Karpas-422 (cell line): ENCODE data around the gene RAB3IL1. TPM values are rescaled to one million over a fixed set of nuclear protein-coding genes. Genes with fewer than 3 reads are reported as not detected.

Experiments
- DNase-seq: peaks from one replicate; pipeline ENCODE4 v3.0.0-alpha.2; 2015
- H2AFZ ChIP-seq: fragments of 200-600 bp; sonication (generic); 2 replicates; pipeline ENCODE4 v1.6.1; 2014; ENCODE audit warnings: antibody characterized with exemption, low read length, mixed read lengths
- H3K27ac ChIP-seq: fragments of 200-600 bp; sonication (generic); 2 replicates; pipeline ENCODE4 v1.5.1; 2014; ENCODE audit warnings: mild to moderate bottlenecking, low read length, moderate library complexity
- H3K27me3 ChIP-seq: fragments of 200-600 bp; sonication (generic); 2 replicates; pipeline ENCODE4 v1.6.1; 2014; ENCODE audit warnings: low read length, mixed read lengths
- H3K36me3 ChIP-seq: fragments of 200-600 bp; sonication (generic); 2 replicates; pipeline ENCODE4 v1.6.1; 2014; ENCODE audit warnings: low read length, mixed read lengths; ENCODE audit not compliant: insufficient read depth
- H3K4me1 ChIP-seq: fragments of 200-600 bp; sonication (generic); 2 replicates; pipeline ENCODE4 v1.6.1; 2014; ENCODE audit warnings: mild to moderate bottlenecking, low read length, mixed read lengths
- H3K4me2 ChIP-seq: fragments of 200-600 bp; sonication (generic); 2 replicates; pipeline ENCODE4 v1.6.1; 2014; ENCODE audit warnings: low read length, low read depth, mild to moderate bottlenecking; ENCODE audit not compliant: poor library complexity, severe bottlenecking
- H3K4me3 ChIP-seq: fragments of 200-600 bp; sonication (generic); 2 replicates; pipeline ENCODE4 v1.5.1; 2014; ENCODE audit warnings: mild to moderate bottlenecking, antibody characterized with exemption, low read length, mixed read lengths
- H3K79me2 ChIP-seq: fragments of 200-600 bp; sonication (generic); 2 replicates; pipeline ENCODE4 v1.6.1; 2014; ENCODE audit warnings: mild to moderate bottlenecking, low read length, mixed read lengths
- H3K9ac ChIP-seq: fragments of 200-600 bp; sonication (generic); 2 replicates; pipeline ENCODE4 v1.6.0; 2014; ENCODE audit warnings: low read length
- H3K9me2 ChIP-seq: fragments of 200-600 bp; sonication (generic), shearing (Covaris generic); replicated peaks from 2 replicates; pipeline ENCODE4 v1.6.0; 2014; ENCODE audit warnings: mild to moderate bottlenecking, low read length, moderate library complexity; ENCODE audit not compliant: insufficient read depth
- H3K9me3 ChIP-seq: fragments of 300-700, 200-600 bp; sonication (generic); 2 replicates; pipeline ENCODE4 v1.6.1; 2014; ENCODE audit warnings: low read length, mixed read lengths
- H4K20me1 ChIP-seq: fragments of 200-600 bp; sonication (generic); 2 replicates; pipeline ENCODE4 v1.6.1; 2014; ENCODE audit warnings: mild to moderate bottlenecking, antibody characterized with exemption, low read length, low read depth; ENCODE audit not compliant: insufficient read depth
- total RNA-seq: library from RNA; depleted of rRNA; stranded (reverse); fragments of >200 nt; shearing (Covaris generic); gene quantifications from 2 replicates; pipeline ENCODE4 v1.2.3, GENCODE V29; 2014; ENCODE audit warnings: low replicate concordance

RAB3IL1 gene
- total RNA-seq, 1 experiment from 2014 or later: not detected

GRCh38 chr11:61899146-61899841, 18.1 kb downstream of the RAB3IL1 start:
- H4K20me1 ChIP-seq: no peaks in the 10 kb centered on the region
- no peaks in the 10 kb centered on the region for H3K27me3 ChIP-seq
- no peak overlapping the region for H2AFZ ChIP-seq
- no peak overlapping the region for H3K4me2 ChIP-seq
- H3K79me2 ChIP-seq: no peaks in the 10 kb centered on the region
- DNase-seq: peak; percentile 97
- no peaks in the 10 kb centered on the region for H3K9me3 ChIP-seq
- peaks cover 3% of the 10 kb centered on the region; the same call in 1 of the 2 replicates for H3K4me1 ChIP-seq
- H3K4me3 ChIP-seq: no peak overlapping the region
- H3K9me2 ChIP-seq: no peaks in the 10 kb centered on the region
- no peak overlapping the region for H3K9ac ChIP-seq
- no peaks in the 10 kb centered on the region for H3K36me3 ChIP-seq
- H3K27ac ChIP-seq: no peak overlapping the region

GRCh38 chr11:61898247-61898582, 19.2 kb downstream of the RAB3IL1 start:
- Histone ChIP-seq H3K4me2 (no peak overlapping the region), H2AFZ (no peak overlapping the region)

DNA sequence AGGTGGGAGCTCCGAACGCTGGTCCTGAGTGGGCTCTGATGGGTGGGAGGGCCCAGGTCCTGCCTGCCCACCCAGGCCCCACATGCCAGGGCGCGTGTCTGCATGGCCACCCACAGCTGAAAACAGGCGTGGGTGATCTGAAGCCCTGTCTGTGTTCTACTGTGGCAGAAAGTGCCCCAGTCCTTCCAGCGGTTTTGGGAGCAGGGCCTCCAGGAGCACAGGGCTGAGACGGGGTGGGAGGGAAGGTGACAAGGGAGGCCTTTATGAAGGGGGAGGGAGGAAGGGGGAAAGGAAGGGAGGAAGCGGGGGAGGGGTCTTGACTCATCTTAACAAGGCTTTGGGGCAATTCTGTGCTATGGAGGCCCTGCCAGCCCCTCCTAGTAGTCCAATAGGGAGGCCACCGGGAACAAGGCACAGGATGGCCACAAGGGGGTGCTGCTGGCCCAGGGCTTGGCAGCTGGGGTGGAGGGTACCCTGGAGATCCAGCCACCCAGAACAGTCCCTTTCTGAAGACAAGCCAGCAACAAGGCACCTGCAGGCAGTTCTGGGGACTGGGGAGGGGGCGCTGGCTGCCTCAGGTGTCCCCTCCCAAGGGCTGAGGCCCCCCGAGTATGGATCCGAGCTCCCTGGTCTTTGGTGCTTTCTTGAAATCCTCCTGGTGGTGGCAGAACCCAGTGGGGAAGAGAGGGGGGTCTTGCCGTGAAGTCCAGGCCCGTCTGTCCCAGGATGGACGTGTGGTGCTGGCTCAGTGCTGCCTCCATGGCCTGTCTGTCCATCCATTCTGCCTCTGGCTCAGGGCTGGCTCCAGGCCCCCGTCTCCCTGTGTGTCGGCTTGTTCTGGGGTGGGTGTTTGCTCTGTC, 19.7 kb downstream of the RAB3IL1 start:
- no peak overlapping the region for H3K9ac ChIP-seq
- H3K27ac ChIP-seq: no peak overlapping the region
- peak; percentile 92 for DNase-seq
- no peaks in the 10 kb centered on the region for H4K20me1 ChIP-seq
- no peaks in the 10 kb centered on the region for H3K9me2 ChIP-seq
- no peaks in the 10 kb centered on the region for H3K36me3 ChIP-seq
- no peak overlapping the region for H3K4me3 ChIP-seq
- H3K79me2 ChIP-seq: no peaks in the 10 kb centered on the region
- H2AFZ ChIP-seq: no peak overlapping the region
- H3K27me3 ChIP-seq: no peaks in the 10 kb centered on the region
- H3K4me2 ChIP-seq: no peak overlapping the region
- no peaks in the 10 kb centered on the region for H3K9me3 ChIP-seq
- H3K4me1 ChIP-seq: peaks cover 3% of the 10 kb centered on the region

More at GRCh38 chr11:61898247-61898582, 19.2 kb downstream of the RAB3IL1 start:
- DNase-seq: no peak
- no peaks in the 10 kb centered on the region for H3K36me3 ChIP-seq
- no peak overlapping the region for H3K27ac ChIP-seq
- H3K9me2 ChIP-seq: no peaks in the 10 kb centered on the region
- no peak overlapping the region for H3K4me3 ChIP-seq
- H3K9ac ChIP-seq: no peak overlapping the region
- H3K9me3 ChIP-seq: no peaks in the 10 kb centered on the region
- no peaks in the 10 kb centered on the region for H4K20me1 ChIP-seq
- H3K27me3 ChIP-seq: no peaks in the 10 kb centered on the region
- peaks cover 3% of the 10 kb centered on the region; the same call in 1 of the 2 replicates for H3K4me1 ChIP-seq
- H3K79me2 ChIP-seq: no peaks in the 10 kb centered on the region

- H3K9me2 ChIP-seq: no peaks in the 10 kb centered on the region
- no peaks in the 10 kb centered on the region for H3K9me3 ChIP-seq
- no peaks in the 10 kb centered on the region for H4K20me1 ChIP-seq
- H3K27me3 ChIP-seq: no peaks in the 10 kb centered on the region
- no peak overlapping the region for H3K4me2 ChIP-seq
- H3K9ac ChIP-seq: no peak overlapping the region
- H3K27ac ChIP-seq: no peak overlapping the region
- H2AFZ ChIP-seq: no peak overlapping the region
- peaks cover 8% of the 10 kb centered on the region for H3K4me1 ChIP-seq
- H3K4me3 ChIP-seq: no peak overlapping the region
- no peak for DNase-seq
- H3K36me3 ChIP-seq: no peaks in the 10 kb centered on the region
- no peaks in the 10 kb centered on the region for H3K79me2 ChIP-seq
These were observed 20.5 kb downstream of the RAB3IL1 start for GRCh38 chr11:61896665-61897386.

DNA sequence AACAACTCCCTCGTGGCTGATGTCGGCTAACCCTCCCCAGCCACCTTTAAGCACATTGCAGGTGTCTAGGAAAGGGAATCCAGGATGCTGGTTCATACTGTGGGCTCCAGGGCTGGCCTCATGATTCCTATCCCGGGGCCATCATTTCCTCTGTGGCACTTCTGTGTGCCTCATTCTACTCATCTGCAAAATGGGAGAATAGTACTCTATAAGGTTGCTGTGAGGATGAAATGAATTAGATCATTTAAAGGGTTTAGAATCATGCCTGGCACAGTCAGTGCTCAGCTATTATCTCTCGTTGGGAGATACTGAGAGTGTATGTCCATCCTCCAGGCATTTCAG, 21.7 kb downstream of the RAB3IL1 start:
- Histone ChIP-seq H3K27me3 (no peaks in the 10 kb centered on the region), H3K9ac (no peak overlapping the region), H3K27ac (no peak overlapping the region), H2AFZ (no peak overlapping the region), H3K4me3 (no peak overlapping the region), H3K9me2 (no peaks in the 10 kb centered on the region), H4K20me1 (no peaks in the 10 kb centered on the region), H3K79me2 (no peaks in the 10 kb centered on the region), H3K9me3 (no peaks in the 10 kb centered on the region), H3K4me1 (peaks cover 17% of the 10 kb centered on the region), H3K36me3 (no peaks in the 10 kb centered on the region), H3K4me2 (no peak overlapping the region)
- no peak for DNase-seq

DNA sequence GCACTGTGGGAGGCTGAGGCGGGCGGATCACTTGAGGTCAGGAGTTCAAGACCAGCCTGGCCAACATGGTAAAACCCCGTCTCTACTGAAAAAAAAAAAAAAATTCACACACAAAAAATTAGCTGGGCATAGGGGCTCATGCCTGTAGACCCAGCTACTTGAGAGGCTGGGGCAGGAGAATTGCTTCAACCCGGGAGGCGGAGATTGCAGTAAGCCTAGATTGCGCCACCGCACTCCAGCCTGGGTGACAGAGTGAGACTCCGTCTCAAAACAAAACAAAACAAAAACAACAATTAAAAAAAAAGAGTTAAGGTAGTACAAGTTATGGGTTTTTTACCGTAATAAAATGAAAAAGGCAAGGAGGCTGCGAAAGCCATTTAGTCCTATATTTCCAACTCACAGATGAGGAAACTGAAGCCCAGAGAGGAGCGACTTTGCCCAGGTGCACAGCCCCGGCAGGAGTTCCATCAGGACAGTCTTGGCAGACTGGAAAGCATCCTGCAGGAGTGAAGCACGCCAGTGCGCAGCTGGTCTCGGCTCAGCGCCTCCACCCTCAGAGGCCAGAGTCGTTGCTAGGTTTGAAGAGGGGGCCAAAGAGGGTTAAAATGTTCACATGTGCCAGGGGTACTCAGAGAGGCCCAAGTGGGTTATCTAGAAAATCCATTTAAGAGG, 22.2 kb downstream of the RAB3IL1 start:
- peaks cover 22% of the 10 kb centered on the region for H3K4me1 ChIP-seq
- no peaks in the 10 kb centered on the region for H3K27me3 ChIP-seq
- no peaks in the 10 kb centered on the region for H3K9me2 ChIP-seq
- no peak for DNase-seq
- no peaks in the 10 kb centered on the region for H3K9me3 ChIP-seq
- H3K4me3 ChIP-seq: no peak overlapping the region
- H4K20me1 ChIP-seq: no peaks in the 10 kb centered on the region
- no peaks in the 10 kb centered on the region for H3K36me3 ChIP-seq
- H3K27ac ChIP-seq: no peak overlapping the region
- no peak overlapping the region for H3K9ac ChIP-seq
- no peaks in the 10 kb centered on the region for H3K79me2 ChIP-seq
- no peak overlapping the region for H3K4me2 ChIP-seq
- H2AFZ ChIP-seq: no peak overlapping the region

DNA sequence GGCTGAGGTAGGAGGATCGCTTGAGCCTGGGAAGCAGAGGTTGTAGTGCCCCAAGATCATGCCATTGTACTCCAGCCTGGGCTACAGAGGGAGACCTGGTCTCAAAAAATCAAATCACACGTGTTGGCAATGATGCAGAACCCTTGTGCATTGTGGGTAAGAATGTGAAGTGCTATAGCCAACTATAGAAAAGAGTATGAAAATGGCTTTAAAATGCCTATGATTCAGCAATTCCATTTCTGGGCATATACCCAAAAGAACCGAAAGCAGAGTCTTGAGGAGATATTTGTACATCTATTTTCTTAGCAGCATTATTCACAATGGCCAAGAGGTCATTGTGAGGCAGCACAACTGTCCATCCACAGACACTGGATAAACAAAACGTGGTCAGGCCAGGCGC, 23.4 kb downstream of the RAB3IL1 start:
- Histone ChIP-seq H3K9ac (no peak overlapping the region), H3K9me3 (no peaks in the 10 kb centered on the region), H3K4me2 (no peak overlapping the region), H3K4me3 (no peak overlapping the region), H3K9me2 (no peaks in the 10 kb centered on the region), H3K27me3 (no peaks in the 10 kb centered on the region), H3K36me3 (no peaks in the 10 kb centered on the region), H3K27ac (no peak overlapping the region), H3K79me2 (no peaks in the 10 kb centered on the region), H3K4me1 (peaks cover 25% of the 10 kb centered on the region), H2AFZ (no peak overlapping the region), H4K20me1 (no peaks in the 10 kb centered on the region)
- no peak for DNase-seq

DNA sequence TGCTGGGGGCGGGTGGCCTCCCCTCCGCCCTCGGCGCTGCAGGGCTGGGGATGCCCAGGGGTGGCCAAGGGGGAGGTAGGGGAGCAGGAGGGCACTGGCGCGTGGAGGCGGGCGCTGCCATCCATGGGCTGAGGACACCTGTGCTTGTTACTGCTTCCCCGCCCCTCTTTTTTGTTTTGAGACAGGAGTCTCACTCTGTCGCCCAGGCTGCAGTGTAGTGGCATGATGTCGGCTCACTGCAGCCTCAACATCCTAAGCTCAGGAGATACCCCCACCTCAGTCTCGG, 25.3 kb downstream of the RAB3IL1 start:
- Histone ChIP-seq H4K20me1 (no peaks in the 10 kb centered on the region), H3K9me3 (no peaks in the 10 kb centered on the region), H2AFZ (peak overlapping the region; percentile 78), H3K36me3 (no peaks in the 10 kb centered on the region), H3K27ac (no peak overlapping the region), H3K4me2 (peak overlapping the region; percentile 92), H3K9ac (peak overlapping the region; percentile 76), H3K27me3 (no peaks in the 10 kb centered on the region), H3K4me3 (peak overlapping the region; percentile 81), H3K4me1 (peaks cover 23% of the 10 kb centered on the region), H3K79me2 (no peaks in the 10 kb centered on the region), H3K9me2 (no peaks in the 10 kb centered on the region)
- DNase-seq: no peak
